Mesothelial cell of epicardium (in vitro differentiated cells): ENCODE measurements around the gene SLC49A4. TPM values are rescaled to one million over a fixed set of nuclear protein-coding genes. Genes with fewer than 3 reads are reported as not detected.

Experiments
- DNase-seq, 2 experiments: peaks; one replicate each; pipeline ENCODE4 v3.0.0; 2021; ENCODE audit warnings: low spot score in 2 of 2; ENCODE audit not compliant: unreplicated experiment in 2 of 2
- H3K27ac Mint-ChIP-seq: 2 replicates; pipeline ENCODE4 v1.8.0; 2021; ENCODE audit warnings: mixed read lengths
- H3K27me3 Mint-ChIP-seq: 2 replicates; pipeline ENCODE4 v1.8.0; 2021; ENCODE audit warnings: low read depth, mixed read lengths
- H3K36me3 Mint-ChIP-seq: 2 replicates; pipeline ENCODE4 v1.8.0; 2021; ENCODE audit warnings: mixed read lengths
- H3K4me1 Mint-ChIP-seq: 2 replicates; pipeline ENCODE4 v1.8.0; 2021; ENCODE audit warnings: mixed read lengths
- H3K4me3 Mint-ChIP-seq: 2 replicates; pipeline ENCODE4 v1.8.0; 2021; ENCODE audit warnings: mild to moderate bottlenecking, moderate library complexity, mixed read lengths
- H3K9me3 Mint-ChIP-seq: 2 replicates; pipeline ENCODE4 v1.8.0; 2021; ENCODE audit warnings: mixed read lengths
- total RNA-seq: library from RNA; stranded (reverse); gene quantifications from 3 replicates; pipeline ENCODE4 v1.2.1, GENCODE V29; 2021
- TF ChIP-seq, protein P1 (sequence below): fragments of 200-600 bp; sonication (generic); IDR thresholded peaks from one replicate; pipeline ENCODE4 v1.5.0; 2021; ENCODE audit warnings: antibody characterized with exemption; ENCODE audit not compliant: unreplicated experiment

Gene SLC49A4
- total RNA-seq, 1 donor from 2014 or later = 18.1 TPM

GRCh38 chr3:122880173-122880572 is 85.3 kb downstream of the SLC49A4 start:
- no peak for DNase-seq
- Mint-ChIP-seq H3K36me3 (peaks cover 4% of the 10 kb centered on the region), H3K27ac (no peak overlapping the region), H3K4me1 (no peaks in the 10 kb centered on the region), H3K4me3 (no peak overlapping the region), H3K27me3 (no peaks in the 10 kb centered on the region), H3K9me3 (no peaks in the 10 kb centered on the region)
- TF ChIP-seq, protein P1, sequence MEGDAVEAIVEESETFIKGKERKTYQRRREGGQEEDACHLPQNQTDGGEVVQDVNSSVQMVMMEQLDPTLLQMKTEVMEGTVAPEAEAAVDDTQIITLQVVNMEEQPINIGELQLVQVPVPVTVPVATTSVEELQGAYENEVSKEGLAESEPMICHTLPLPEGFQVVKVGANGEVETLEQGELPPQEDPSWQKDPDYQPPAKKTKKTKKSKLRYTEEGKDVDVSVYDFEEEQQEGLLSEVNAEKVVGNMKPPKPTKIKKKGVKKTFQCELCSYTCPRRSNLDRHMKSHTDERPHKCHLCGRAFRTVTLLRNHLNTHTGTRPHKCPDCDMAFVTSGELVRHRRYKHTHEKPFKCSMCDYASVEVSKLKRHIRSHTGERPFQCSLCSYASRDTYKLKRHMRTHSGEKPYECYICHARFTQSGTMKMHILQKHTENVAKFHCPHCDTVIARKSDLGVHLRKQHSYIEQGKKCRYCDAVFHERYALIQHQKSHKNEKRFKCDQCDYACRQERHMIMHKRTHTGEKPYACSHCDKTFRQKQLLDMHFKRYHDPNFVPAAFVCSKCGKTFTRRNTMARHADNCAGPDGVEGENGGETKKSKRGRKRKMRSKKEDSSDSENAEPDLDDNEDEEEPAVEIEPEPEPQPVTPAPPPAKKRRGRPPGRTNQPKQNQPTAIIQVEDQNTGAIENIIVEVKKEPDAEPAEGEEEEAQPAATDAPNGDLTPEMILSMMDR = no peak

DNA sequence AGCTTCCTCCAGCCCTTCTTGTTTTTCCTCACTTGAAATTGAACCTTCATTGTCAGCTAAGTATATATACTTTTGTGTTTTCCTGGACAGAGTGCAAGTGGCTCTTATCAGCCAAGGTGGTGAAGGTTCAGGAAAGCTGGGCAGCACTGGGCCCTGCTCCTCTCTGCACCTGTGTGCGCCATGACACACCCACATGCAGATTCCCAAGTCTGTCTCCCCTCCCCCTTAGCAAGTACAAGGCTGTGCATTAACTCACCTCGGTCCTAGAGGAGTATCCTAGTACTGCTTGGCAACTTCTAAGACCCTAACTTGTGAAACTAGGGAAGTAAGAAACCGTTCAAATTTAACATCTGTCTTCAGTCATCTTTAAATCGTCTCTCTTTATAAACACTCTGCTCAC is 85.8 kb downstream of the SLC49A4 start:
- Mint-ChIP-seq H3K36me3 (peaks cover 4% of the 10 kb centered on the region), H3K27ac (no peak overlapping the region), H3K4me1 (no peaks in the 10 kb centered on the region), H3K27me3 (no peaks in the 10 kb centered on the region), H3K4me3 (no peak overlapping the region), H3K9me3 (no peaks in the 10 kb centered on the region)
- no peak for DNase-seq
- TF ChIP-seq, protein P1 = no peak

GRCh38 chr3:122882361-122882947 is 87.6 kb downstream of the SLC49A4 start:
- H3K36me3 Mint-ChIP-seq = peaks cover 4% of the 10 kb centered on the region
- H3K27me3 Mint-ChIP-seq = no peaks in the 10 kb centered on the region
- H3K27ac Mint-ChIP-seq = no peak overlapping the region
- TF ChIP-seq, protein P1 = no peak
- DNase-seq = no peak
- H3K4me3 Mint-ChIP-seq = no peak overlapping the region
- no peaks in the 10 kb centered on the region for H3K9me3 Mint-ChIP-seq
- no peaks in the 10 kb centered on the region for H3K4me1 Mint-ChIP-seq

DNA sequence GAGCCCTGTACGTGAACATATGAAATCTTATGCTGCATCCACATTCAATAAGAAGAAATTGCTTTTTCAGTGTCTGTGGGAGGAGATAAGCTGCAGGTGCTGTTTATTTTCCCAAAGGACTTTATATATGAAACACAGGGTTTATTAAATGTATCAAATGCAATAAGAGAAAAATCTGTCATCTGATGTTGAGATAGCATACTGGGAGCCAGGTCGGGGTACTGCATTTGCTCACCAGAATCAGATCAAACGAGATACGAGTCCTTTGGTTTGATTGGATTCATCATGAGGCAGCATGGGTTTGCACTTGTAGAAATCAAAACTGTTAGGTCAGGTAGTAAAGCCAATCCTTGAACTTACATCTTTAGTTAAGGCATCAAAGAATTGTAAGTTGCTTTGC is 91.4 kb downstream of the SLC49A4 start:
- no peak overlapping the region for H3K4me3 Mint-ChIP-seq
- peaks cover 13% of the 10 kb centered on the region for H3K4me1 Mint-ChIP-seq
- H3K9me3 Mint-ChIP-seq = no peaks in the 10 kb centered on the region
- no peaks in the 10 kb centered on the region for H3K27me3 Mint-ChIP-seq
- no peak for DNase-seq
- H3K27ac Mint-ChIP-seq = no peak overlapping the region
- TF ChIP-seq, protein P1 = no peak
- H3K36me3 Mint-ChIP-seq = peaks cover 3% of the 10 kb centered on the region

DNA sequence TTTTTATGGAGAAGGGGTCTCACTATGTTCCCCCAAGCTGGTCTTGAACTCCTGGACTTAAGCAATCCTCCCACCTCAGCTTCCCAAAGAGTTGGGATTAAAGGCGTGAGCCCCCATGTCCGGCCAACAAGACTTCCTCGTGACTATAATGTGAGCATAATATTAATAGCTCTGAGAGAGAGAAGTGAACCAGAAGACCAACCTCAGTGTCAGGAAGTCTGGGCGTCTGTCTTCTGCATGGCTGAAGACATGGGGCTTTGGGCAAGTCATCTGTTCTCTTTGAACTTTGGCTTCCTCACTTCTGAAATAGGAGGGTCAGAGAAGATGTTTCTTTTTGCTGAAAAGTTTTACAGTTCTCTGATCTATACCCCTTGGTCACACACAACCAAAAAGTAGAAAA is 92.1 kb downstream of the SLC49A4 start:
- no peak overlapping the region for H3K27ac Mint-ChIP-seq
- no peaks in the 10 kb centered on the region for H3K27me3 Mint-ChIP-seq
- no peaks in the 10 kb centered on the region for H3K9me3 Mint-ChIP-seq
- TF ChIP-seq, protein P1 = no peak
- H3K4me3 Mint-ChIP-seq = no peak overlapping the region
- H3K36me3 Mint-ChIP-seq = no peaks in the 10 kb centered on the region
- DNase-seq = no peak
- H3K4me1 Mint-ChIP-seq = peaks cover 13% of the 10 kb centered on the region
